Measurements from ENCODE around the gene DDIAS.
"Not testable (repeated sequence)": the region's sequence is repeated elsewhere in the genome, so short reads cannot be mapped to it uniquely, and the experiment has no call there.

Gene DDIAS

GRCh38 chr11:82924522-82925224 is 23.1 kb downstream of the DDIAS start:
- DNase-seq = no peak

DNA sequence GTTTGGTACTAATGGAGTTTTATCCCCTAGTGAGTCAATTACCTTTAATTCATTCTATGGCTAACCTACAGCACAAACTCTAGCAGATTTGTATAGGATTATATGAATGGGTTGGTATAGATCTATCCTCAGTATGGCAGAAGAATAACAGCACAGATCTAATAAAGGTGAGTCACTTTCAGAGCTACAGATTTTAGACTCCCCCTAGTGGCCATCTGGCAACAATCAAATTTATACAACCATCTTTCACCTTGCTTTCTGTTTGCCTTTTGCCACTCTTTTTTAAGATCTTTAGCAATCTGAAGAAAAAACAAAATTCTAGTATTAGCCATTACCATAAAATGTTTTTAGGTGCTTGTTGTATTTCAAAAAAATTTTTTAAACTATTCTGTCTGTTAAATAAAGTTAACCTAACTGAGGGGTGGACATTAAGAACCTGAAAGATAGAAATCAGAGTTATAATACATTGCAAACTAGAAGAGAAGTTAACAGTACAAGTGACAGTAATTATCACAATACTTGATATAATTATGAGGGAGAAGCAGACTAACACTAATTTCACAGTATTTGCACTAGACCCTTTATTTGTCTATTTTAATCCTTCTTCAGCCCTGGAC is 25.8 kb downstream of the DDIAS start:
- DNase-seq = no peak

DNA sequence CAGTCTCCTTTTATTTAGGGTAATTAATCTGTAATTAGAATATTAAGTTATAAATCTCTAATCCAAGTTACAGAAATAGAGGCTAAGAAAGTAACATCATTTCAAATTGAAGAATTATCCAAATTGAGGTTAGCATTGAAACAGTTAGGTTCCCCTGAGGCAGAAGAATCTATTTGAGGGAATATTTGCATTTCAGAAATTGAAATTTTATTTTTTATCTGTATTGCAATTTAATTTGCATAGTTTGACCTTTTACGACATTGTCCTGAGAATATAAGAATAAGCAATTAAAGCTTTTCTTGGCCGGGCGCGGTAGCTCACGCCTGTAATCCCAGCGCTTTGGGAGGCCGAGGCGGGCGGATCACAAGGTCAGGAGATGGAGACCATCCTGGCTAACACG is 27.6 kb downstream of the DDIAS start:
- no peak for DNase-seq

GRCh38 chr11:82930229-82930628 is 28.7 kb downstream of the DDIAS start:
- no peak for DNase-seq

- DNase-seq = no peak
These were observed 29.2 kb downstream of the DDIAS start for GRCh38 chr11:82930734-82931133.

- no peak for DNase-seq
These were observed 31.0 kb downstream of the DDIAS start for GRCh38 chr11:82932564-82932963.

DNA sequence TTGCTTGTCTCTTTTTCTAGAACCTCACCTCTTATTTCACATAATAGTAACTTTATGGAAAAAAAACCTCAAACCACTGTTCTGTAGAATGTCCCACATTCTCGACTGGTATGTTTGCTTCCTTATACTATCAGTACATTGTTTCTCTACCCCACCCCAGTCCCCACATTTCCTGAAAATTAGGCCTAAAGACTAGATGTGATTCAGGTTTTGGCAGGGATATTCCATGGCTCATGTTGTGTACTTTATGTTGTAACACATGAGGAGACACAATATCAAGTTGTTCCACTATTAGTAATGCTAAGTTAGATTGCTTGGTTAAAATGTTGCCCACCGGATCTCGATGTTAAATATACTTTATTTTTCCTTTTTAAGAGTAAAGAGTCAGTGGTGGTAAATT is 34.7 kb downstream of the DDIAS start:
- DNase-seq = no peak

GRCh38 chr11:82937554-82937953 is 36.0 kb downstream of the DDIAS start:
- no peak for DNase-seq

- no peak for DNase-seq
These were observed 37.9 kb downstream of the DDIAS start for GRCh38 chr11:82939456-82939855.

DNA sequence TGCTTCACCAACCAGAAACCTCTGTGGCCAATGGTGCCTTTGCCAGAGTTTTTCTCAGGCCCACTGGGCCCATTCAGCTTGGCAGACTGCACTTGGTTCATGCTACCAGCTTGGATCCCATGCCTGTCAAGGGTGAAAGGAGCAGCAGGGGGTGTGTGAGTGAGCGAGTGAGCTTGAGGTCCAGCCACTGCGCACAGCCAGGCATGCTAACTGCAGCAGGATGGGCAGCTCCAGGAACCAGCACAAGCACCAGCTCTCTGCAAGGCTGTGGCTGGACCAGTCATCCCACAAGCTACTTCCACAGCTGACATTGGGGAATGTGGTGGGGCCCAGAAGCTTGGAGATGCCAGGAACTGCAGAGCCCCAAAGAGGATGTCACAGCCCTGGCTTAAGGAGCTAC is 40.8 kb downstream of the DDIAS start:
- DNase-seq = no peak

DNA sequence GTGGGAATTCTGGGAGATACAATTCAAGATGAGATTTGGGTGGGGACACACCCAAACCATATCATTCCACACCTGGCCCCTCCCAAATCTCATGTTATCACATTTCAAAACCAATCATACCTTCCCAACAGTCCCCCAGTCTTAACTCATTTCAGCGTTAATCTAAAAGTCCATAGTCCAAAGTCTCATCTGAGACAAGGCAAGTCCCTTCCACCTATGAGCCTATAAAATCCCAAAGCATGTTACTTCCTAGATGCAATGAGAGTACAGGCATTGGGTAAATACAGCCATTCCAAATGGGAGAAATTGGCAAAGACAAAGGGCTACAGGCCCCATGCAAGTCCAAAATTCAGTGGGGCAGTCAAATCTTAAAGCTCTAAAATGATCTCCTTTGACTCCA is 41.9 kb downstream of the DDIAS start:
- DNase-seq = not testable (repeated sequence)

GRCh38 chr11:82944198-82944597 is 42.7 kb downstream of the DDIAS start:
- no peak for DNase-seq

GRCh38 chr11:82945041-82945440 is 43.5 kb downstream of the DDIAS start:
- DNase-seq = not testable (repeated sequence)

DNA sequence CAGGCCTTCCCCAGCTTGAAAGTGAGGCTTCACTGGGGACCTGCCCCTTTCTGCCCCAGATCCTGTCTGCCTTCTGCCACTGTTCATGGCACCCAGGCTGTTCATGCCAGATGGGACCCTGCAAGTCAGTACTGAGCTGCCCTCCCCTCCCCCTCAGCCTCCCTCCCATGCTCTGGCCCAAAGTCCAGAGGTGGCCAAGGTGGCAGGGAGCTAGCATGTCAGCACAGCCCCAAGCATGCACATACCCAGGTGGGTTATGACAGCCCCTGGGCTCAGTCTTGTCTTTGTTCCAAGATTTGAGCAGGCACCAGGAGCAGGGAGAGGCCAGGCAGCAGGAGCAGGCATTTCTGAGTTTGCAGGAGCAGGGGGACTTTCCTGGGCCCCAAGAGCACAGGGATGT is 44.1 kb downstream of the DDIAS start:
- no peak for DNase-seq

DNA sequence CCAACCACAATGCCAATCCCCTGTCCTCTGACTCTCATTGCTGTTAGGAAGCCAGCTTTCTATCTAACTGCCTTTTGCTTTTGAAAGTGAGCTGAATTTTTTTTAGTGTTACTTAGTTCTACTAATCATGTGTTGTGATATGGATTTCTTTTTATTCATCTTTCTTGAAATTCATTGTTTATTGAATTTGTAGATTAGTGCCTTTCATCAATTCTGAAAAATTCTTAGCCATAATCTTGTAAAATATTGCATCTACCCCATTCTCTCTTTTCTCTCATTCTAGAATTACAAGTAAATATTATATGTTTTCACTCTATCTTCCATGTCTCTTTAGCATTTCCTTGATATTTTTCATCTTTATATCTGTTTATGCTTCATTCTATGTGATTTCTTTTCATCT is 47.8 kb downstream of the DDIAS start:
- DNase-seq = no peak

GRCh38 chr11:82950502-82950901 is 49.0 kb downstream of the DDIAS start:
- DNase-seq = not testable (repeated sequence)

DNA sequence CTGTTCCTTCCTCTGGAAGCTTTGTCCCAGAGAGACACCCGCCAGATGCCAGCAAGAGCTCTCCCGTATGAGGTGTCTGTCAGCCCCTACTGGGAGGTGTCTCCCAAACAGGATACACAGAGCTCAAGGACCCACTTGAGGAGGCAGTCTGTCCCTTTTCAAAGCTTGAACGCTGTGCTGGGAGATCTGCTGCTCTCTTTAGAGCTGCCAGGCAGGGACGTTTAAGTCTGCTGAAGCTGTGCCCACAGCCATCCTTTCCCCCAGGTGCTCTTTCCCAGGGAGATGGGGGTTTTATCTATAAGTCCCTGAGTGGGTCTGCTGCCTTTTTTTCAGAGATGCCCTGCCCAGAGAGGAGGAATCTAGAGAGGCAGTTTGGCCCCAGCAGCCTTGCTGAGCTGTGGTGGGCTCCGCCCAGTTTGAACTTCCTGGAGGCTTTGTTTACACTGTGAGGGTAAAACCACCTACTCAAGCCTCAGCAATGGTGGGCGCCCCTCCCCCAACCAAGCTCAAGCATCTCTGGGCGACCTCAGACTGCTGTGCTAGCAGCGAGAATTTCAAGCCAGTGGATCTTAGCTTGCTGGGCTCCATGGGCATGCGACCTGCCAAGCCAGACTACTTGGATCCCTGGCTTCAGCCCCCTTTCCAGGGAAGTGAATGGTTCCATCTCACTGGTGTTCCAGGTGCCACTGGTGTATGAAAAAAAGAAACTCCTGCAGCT is 54.4 kb downstream of the DDIAS start:
- DNase-seq = not testable (repeated sequence)

GRCh38 chr11:82959987-82960778 is 58.6 kb downstream of the DDIAS start:
- no peak for DNase-seq

DNA sequence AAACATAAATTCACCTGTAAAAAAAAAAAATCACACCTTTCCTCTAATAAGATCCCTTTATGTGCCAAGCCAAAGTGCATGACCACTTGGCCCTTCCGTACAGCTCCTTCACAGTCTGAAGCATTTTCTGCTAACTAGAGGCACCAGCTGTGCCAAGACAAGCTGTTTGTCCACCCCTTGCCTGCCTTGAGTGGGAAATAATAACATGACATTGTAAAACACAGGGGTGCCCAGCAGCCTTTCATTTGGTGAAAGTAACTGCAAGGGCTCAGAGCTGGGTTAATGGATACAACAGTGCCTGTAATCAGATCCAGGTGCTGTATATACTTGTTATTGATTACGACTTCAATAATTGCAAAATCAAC is 59.2 kb downstream of the DDIAS start:
- no peak for DNase-seq

GRCh38 chr11:82962021-82962420 is 60.5 kb downstream of the DDIAS start:
- not testable (repeated sequence) for DNase-seq

DNA sequence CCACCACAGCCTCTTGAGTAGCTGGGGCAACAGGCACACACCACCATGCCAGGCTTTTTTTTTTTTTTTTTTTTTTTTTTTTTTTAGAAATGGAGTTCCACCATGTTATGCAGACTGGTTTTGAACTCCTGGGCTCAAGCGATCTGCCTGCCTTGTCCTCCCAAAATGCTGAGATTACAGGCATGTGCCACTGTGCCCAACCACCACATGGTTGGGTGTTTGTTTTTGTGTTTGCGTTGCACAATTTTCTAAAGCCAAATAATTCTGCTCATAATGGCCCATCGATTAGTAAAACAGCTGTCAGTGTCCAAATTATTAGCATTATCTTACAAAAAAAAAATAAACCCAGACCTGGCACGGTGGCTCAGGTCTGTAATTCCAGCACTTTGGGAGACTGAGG is 65.8 kb downstream of the DDIAS start:
- no peak for DNase-seq

DNA sequence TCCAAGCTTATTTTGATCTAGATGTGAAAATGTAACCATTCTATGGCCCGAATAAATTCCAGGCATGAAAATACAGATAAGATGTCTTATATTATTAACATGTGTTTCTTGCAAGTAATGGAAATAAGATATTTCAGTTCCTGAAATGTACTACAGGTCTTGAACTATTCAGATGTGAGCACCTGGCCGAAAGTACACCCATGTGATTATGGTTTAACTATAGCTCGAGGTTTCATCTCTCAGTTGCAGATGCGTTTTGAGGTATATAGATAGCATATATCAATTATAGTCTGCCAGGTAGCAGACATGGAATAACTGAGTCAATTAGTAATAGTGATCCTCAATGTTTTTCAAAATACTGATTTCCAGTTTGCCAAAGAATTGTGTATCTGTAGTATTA is 68.3 kb downstream of the DDIAS start:
- no peak for DNase-seq

GRCh38 chr11:82970507-82971083 is 69.1 kb downstream of the DDIAS start:
- DNase-seq = not testable (repeated sequence)
